Activated CD4-positive, alpha-beta T cell treated with anti-CD3 and anti-CD28 coated beads for 24 hours (primary cell): Measurements from ENCODE around the gene KCNQ4.

ENCODE experiments used
- DNase-seq, 2 donors: peaks; one replicate each; pipeline ENCODE4 v3.0.0-alpha.2; 2020; ENCODE audit warnings: low read depth in 2 of 2

The KCNQ4 gene

GRCh38 chr1:40795811-40796586 is 12.4 kb downstream of the KCNQ4 start:
- no peak for DNase-seq

DNA sequence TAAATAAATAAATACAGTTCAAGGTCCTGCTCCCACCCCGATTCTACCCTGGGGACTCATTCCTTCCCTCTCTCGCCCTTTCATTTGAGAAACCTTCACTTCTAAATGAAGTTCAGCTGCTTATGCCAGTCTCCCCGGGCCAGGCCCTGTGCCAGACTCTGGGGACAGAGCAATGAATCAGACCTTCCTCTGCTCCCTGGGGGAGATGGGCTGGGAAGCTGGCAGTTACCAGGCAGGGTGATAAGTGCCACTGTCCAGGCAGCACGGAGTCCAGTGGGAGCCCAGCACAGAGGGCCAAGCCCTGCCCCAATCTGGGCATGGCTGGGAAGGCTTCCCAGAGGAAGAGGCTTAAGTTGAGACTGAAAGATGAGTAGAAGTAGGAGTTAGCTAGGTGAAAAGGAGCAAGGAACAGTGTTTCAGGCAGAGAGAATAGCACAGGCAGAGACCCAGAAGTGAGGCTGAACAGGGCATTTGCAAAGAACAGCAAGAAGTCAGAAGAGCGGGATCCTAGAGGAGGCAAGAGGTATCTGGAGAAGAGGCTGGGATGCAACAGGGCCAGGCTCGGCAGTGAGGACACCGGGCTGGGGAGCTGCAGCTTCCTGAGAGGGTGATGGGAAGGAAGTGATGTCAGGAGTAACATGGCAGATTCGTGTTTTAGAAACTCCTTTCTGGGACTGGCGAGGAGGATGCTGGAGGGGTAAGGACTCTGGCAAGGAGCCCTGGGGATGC is 13.5 kb downstream of the KCNQ4 start:
- no peak for DNase-seq

GRCh38 chr1:40797668-40798010 is 14.1 kb downstream of the KCNQ4 start:
- no peak for DNase-seq

- DNase-seq: no peak
These were observed 15.0 kb downstream of the KCNQ4 start for GRCh38 chr1:40798366-40799281.

GRCh38 chr1:40799351-40799867 is 15.8 kb downstream of the KCNQ4 start:
- no peak for DNase-seq

DNA sequence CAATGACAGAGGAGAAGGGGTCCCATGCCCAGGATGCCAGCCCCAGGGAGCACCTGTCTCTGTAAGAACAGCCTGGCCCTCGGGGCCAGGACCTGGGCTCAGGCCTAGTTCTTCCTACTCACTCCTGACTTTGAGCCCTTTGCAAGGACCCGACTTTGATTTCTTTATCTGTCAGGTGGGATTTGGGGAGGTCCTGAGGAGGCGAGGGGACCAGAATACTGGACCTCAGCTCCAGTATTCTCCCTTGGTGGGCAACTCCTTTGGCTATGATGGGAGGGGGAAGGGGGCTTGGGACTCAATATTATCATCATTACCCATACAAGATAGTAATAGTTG is 18.1 kb downstream of the KCNQ4 start:
- DNase-seq: no peak

DNA sequence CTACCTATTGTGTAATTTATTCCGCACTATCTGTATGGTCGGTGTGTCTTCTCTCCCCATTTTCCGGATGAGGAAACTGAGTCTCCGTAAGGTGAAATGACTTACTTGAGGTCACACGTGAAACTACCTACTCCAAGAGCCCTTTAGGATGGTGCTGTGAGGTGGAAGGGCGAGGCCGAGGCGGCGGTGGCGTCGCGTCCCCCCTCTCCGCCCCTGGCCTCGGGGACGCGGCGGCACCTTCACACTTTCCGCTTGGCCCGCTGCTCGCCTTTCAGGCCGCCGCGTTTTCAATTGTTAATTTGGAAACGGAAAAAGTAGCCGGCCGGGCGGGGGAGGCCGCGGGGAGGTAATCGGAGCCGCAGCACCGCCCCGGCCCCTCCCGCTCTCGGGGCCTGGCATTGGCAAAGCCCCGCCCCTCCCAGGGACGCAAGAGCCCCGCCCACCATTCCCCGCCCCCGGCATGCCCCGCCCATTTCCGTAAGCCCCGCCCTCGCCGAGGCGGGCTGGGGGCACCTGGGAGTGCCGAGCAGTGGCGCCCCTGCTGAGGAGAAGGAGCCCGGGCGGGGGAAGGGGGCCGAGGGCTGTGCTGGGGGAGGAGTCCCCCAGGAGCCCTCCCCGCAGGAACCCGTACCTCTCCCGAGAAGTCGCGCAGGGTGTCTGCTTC is 18.6 kb downstream of the KCNQ4 start:
- DNase-seq: peak; percentile 71 to 74

DNA sequence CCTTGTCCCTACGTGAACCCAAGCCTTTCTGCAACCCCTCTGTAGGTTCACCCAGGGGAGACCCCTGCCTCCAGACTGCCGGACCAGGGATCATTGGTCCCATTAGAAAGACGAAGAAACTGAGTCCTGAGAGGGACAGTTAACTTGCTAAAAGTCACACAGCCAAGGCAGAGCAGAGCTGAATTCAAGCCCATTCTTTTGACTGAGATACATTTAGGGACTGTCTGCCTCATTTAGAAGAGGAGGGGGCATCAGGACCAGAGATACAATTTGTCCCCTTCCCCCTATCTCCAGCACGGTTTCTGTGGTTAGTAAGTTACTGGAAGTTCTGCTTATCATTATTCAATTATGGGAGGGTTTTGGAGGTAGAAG is 19.1 kb downstream of the KCNQ4 start:
- no peak for DNase-seq

DNA sequence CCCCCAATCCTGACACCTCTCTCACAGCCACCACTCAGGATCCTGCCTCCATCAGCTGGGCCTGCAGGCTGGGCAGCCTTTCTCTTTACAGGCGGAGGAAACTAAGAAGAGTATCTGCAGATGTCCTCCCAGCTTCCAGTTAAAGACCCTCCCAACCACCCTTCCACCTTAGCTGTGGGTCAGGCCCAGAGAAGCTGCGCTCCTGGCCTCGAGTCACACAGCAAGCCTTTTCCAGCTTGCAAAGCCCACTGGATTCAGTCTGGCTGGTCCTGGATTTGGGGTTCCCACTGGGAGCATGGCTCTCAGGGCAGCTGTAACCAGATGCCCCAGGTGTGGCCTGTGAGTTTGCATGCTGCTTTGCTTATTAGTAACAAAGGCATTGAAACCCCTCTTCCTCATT is 19.9 kb downstream of the KCNQ4 start:
- DNase-seq: no peak

GRCh38 chr1:40803902-40804301 is 20.3 kb downstream of the KCNQ4 start:
- DNase-seq: no peak

GRCh38 chr1:40806240-40806639 is 22.7 kb downstream of the KCNQ4 start:
- no peak for DNase-seq

DNA sequence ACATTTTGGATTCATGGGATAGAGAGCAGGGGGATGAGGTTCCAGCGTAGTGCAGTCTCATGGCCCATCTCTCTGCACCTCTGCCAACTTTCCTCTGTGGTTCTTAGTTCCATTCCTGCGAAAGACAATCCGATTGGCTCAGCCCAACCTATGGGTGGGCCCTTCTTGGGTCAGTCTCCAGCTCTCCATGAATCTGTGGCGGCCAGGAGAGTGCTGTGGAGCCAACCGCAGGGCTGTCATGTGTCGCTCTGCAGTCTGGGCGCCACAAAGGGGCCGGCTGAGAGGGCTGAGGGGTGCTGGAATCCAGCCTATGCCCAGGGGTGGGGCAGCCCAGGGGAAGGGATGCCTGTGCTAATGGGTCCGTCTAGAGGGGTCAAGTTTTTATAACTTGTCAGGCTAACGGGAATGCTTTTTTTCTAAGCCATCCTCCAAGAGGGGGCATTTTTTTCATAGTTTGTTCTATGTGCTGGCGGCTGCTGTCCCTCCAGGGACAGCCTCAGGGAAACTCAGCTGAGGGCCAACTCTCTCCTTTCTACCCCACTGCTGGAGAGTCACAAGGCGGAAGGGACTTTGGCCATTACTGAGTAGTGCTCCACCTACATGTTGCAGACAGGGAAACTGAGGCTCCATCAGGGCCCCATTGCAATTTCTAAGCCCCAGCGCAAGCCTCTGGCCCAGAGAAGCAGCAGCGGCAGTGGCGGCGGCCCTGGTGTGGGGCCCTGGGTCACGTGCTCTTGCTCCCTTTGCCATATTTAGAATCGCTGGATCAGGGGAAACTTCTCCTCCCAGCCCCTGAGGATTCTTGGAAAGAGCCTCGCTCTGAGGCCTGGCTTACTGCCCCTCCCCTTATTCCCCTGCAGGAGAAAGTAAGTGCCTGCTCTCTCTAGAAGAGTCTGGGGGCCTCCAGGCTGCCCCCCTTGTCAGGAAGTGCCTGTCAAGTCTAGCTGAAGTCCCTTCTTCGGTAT is 23.4 kb downstream of the KCNQ4 start:
- no peak for DNase-seq

DNA sequence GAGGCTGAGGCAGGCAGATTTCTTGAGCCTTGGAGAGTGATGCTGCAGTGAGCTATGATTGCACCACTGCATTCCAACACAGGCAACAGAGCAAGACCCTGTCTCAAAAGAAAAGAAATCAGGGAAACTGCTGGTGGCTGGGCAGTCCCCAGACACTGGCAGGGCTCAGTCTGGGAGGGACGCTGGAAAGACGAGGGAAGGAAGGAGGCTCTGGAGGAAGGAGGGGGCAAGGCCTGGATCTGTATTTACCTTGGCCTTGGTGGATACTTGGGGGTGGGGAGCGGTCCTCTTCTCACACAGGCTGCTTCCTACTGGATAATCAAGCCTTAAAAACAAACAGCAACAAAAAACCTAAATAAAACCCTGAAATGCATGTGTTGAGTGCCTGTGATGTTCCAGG is 24.4 kb downstream of the KCNQ4 start:
- DNase-seq: no peak

DNA sequence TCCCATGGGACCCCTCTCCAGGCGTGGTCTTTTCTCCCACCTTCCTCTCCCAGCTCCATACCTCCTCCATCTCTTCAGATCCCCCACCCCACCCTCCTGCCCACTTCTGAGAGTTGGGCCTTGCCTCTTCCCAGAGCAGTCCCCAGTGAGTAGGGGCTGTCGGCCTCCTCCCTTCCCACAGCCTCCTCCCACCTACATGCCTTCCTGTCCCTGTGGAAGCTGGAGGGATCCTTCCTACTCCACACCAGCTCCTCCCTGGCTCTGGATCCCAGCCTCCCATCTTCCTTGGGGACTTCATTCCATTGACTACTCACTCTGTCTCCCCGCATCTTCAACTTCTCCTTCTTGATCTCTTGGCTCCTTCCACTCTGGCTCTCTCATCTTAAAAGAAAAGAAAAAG is 24.9 kb downstream of the KCNQ4 start:
- no peak for DNase-seq

DNA sequence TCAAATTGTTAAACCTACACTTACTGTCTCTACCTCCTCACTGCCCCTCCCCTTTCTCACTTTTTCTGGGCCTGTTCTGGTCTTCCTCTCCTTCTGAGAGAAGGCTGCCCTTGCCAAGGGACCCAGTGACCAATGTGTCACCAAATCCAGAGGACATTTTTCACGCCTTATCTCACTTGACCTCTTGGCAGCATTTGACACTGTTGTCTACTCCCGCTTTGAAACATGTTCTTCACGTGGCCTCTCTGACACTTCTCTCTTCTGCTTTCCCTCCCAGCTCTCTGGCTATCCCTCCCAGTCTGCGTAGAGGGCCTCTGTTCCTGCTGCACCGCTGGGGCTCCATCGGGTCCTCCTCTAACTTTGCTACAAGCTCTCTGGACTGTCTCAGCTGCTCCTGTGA is 25.3 kb downstream of the KCNQ4 start:
- no peak for DNase-seq

- no peak for DNase-seq
These were observed 27.3 kb downstream of the KCNQ4 start for GRCh38 chr1:40810927-40811326.

DNA sequence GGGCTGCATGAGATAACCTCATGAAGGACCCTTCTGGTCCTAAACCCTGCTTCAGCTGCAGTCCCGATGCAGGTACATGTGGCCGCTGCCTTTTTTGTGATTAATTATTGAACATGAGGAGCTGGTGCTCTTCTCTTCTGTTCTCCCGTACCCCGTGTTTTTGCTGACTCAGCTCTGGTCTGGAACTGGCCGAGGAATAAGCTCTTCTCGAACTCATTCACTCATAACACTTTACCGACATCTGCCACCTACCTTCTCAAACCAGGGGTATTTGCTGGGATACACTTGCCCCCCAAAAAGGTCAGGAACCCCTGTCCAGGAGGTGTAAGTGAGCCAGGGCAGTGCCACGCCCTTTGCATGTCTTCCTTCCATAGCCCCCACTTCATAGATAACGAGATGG is 31.8 kb downstream of the KCNQ4 start:
- DNase-seq: no peak

GRCh38 chr1:40817791-40818263 is 34.2 kb downstream of the KCNQ4 start:
- no peak for DNase-seq

DNA sequence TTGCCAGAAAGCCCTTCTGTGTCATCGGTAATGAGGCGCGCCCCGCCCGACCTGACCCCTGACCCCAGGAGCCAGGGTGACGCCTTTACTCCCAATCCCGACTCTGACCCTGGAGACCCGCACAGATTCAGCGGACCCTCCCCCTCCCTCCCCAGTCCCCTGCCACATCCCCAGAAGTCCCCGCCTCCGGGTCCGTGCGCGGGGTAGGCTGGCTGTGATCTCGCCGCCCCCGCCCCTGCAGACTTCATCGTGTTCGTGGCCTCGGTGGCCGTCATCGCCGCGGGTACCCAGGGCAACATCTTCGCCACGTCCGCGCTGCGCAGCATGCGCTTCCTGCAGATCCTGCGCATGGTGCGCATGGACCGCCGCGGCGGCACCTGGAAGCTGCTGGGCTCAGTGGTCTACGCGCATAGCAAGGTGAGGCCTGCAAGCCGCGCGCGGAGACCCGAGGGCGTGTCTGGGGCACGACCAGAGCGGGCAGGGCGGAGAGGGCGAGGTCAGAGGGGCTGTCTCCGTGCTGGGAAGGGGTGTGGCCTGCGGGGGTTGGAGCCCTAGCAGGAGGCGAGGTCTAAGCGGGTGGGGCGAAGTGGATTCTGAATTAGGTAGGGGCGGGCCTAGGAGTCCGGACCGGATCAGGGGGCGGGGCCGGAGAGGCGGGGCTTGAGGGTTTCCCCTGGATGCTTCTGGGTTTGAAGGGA is 34.8 kb downstream of the KCNQ4 start:
- DNase-seq: peak; percentile 75 to 83

- DNase-seq: no peak
These were observed 35.5 kb downstream of the KCNQ4 start for GRCh38 chr1:40819101-40819500.
